Effector memory CD8-positive, alpha-beta T cell (primary cell): ENCODE data around the gene CDC14B.
"Not testable (repeated sequence)": the region's sequence is repeated elsewhere in the genome, so short reads cannot be mapped to it uniquely, and the experiment has no call there.

Source experiments
- ATAC-seq: fragments of 150-1000 bp; cut with Tn5 transposase; replicated peaks from 2 replicates; pipeline ENCODE4 v1.10.0; 2021; ENCODE audit warnings: mild to moderate bottlenecking, moderate library complexity
- DNase-seq, 3 experiments: peaks; one replicate each; pipeline ENCODE4 v3.0.0; 2021
- H3K27ac Mint-ChIP-seq, 2 donors: one replicate each; pipeline ENCODE4 v1.8.0; 2022; ENCODE audit warnings: mild to moderate bottlenecking in 2 of 2, mixed read lengths in 2 of 2, moderate library complexity in 2 of 2
- H3K27me3 Mint-ChIP-seq, 2 donors: one replicate each; pipeline ENCODE4 v1.8.0; 2022; ENCODE audit warnings: mixed read lengths in 2 of 2
- H3K36me3 Mint-ChIP-seq: one replicate; pipeline ENCODE4 v1.8.0; 2022; ENCODE audit warnings: mild to moderate bottlenecking, moderate library complexity, mixed read lengths; ENCODE audit not compliant: insufficient read depth
- H3K4me1 Mint-ChIP-seq, 2 donors: one replicate each; pipeline ENCODE4 v1.8.0; 2022; ENCODE audit warnings: low read depth in 2 of 2, mixed read lengths in 2 of 2
- H3K4me3 Mint-ChIP-seq, 2 donors: one replicate each; pipeline ENCODE4 v1.8.0; 2022; ENCODE audit warnings: mild to moderate bottlenecking in 2 of 2, mixed read lengths in 2 of 2, moderate library complexity in 2 of 2
- H3K9me3 Mint-ChIP-seq, 2 donors: one replicate each; pipeline ENCODE4 v1.8.0; 2022; ENCODE audit warnings: mixed read lengths in 2 of 2
- total RNA-seq, 9 experiments: gene quantifications; one replicate each; lab custom pipeline; 2026; lab: John Stamatoyannopoulos, UW

CDC14B gene
- total RNA-seq = 4.0 to 23.0 (median 7.5) reads per million in 9 experiments

DNA sequence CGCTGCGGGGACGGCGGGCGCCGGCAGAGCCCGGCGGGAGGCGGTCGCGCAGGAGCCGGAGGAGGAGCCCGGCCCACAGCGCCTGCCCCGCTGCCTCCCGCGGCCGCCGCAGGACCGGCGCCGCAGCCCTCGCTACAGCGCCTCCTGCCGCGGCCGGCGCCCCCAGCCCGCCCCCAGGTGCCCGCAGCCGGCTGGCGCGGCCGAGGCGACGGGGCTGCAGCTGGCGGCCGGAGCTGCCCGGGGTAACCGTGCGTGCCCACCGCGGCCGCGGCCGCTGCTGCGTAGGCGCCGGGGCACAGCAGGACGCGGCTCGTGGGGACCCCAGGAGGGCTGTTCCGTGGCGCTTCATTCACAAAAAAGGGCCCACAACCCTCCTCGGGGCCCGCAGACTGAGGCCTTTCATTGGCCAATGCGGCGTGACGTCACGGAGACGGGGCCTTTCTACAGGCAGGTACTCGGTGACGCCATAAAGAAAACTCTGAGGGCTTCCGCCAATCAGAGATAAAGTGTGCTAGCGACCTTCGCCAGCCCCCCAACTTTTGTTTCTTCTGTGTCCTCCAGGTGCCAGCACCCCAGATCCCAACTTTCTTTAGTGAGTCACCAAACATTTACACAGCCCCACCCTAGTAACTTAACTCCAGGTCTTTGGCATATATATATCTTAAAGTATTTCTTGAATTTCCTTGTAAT is at the start of gene CDC14B:
TSS of gene CDC14B (minus strand) at position 353 of the 690 bp plus-strand sequence. CDS start 465 bp downstream, outside the sequence.
- no peaks in the 10 kb centered on the region for H3K9me3 Mint-ChIP-seq
- H3K36me3 Mint-ChIP-seq = no peaks in the 10 kb centered on the region
- peaks cover 3 to 6% of the 10 kb centered on the region in 2 donors for H3K4me1 Mint-ChIP-seq
- H3K27me3 Mint-ChIP-seq = peaks cover 60 to 65% of the 10 kb centered on the region in 2 donors
- H3K27ac Mint-ChIP-seq = peak within 1 kb of the TSS in 1 of 2 donors; percentile 22
- peak; percentile 88 for ATAC-seq
- H3K4me3 Mint-ChIP-seq = peak within 1 kb of the TSS; percentile 70 to 71
- peak; percentile 33 to 35 (median 35) for DNase-seq

GRCh38 chr9:96668868-96669534 is 49.4 kb upstream of the CDC14B start:
- H3K27ac Mint-ChIP-seq = no peak overlapping the region
- DNase-seq (no peak), ATAC-seq (no peak)
- H3K9me3 Mint-ChIP-seq = no peaks in the 10 kb centered on the region
- no peaks in the 10 kb centered on the region for H3K36me3 Mint-ChIP-seq
- no peaks in the 10 kb centered on the region for H3K4me1 Mint-ChIP-seq
- no peak overlapping the region for H3K4me3 Mint-ChIP-seq
- peaks cover 0 to 42% of the 10 kb centered on the region in 2 donors for H3K27me3 Mint-ChIP-seq

- Mint-ChIP-seq H3K36me3 (no peaks in the 10 kb centered on the region), H3K27me3 (peaks cover 0 to 33% of the 10 kb centered on the region in 2 donors), H3K4me3 (no peak overlapping the region), H3K9me3 (no peaks in the 10 kb centered on the region), H3K4me1 (no peaks in the 10 kb centered on the region), H3K27ac (no peak overlapping the region)
- DNase-seq (no peak), ATAC-seq (no peak)
Measured at GRCh38 chr9:96667363-96667728, 47.7 kb upstream of the CDC14B start.

DNA sequence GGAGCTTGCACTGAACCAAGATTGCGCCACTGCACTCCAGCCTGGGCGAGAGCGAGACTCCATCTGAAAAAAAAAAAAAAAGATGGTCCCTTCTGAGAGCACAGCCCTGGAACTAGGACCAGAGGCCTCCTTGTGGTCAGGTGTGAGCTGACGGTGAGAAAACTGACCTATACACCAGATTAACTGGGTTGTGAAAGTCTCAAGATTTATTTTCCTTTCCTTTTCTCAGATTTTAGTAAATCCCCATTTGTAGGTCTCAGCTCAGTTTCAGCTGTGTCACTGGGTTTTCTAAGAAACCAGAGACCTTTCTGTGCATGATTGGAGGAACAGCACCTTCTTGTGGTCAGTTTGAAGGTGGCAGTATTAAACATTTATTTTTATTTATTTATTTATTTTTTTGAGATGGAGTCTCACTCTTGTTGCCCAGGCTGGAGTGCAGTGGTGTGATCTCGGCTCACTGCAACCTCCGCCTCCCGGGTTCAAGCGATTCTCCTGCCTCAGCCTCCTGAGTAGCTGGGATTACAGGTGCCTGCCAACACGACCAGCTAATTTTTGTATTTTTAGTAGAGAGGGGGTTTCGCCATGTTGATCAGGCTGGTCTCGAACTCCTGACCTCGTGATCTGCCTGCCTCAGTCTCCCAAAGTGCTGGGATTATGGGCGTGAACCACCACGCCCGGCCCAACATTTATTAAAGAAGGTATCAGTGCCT is 47.2 kb upstream of the CDC14B start:
- ATAC-seq = peak; percentile 66
- H3K4me1 Mint-ChIP-seq, H3K9me3 Mint-ChIP-seq, H3K27ac Mint-ChIP-seq, H3K36me3 Mint-ChIP-seq, H3K4me3 Mint-ChIP-seq: not testable (repeated sequence)
- peak in 1 of 3 experiments; percentile 18 for DNase-seq
- peaks cover 0 to 29% of the 10 kb centered on the region in 2 donors for H3K27me3 Mint-ChIP-seq

DNA sequence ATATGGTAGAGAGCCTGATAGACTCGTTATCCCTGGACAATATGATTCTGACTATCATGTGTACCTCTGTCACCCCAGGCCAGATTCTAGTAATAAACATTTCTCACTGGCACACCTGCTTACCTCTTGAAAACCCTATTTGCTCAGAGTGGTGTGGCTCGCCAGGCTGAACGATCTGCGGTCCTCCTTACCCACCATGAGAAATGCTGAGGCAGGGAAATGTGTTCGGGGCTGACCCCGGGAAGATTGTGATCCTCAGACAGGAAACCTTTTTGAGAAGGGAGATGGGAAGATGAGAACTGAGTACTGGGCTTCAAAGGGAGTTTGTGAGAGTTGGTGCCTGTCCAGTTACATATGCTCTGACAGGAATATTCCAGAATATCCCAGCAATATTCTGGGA is 46.1 kb upstream of the CDC14B start:
- H3K4me1 Mint-ChIP-seq = no peaks in the 10 kb centered on the region
- peaks cover 0 to 26% of the 10 kb centered on the region in 2 donors for H3K27me3 Mint-ChIP-seq
- DNase-seq = no peak
- H3K9me3 Mint-ChIP-seq = no peaks in the 10 kb centered on the region
- ATAC-seq = no peak
- H3K36me3 Mint-ChIP-seq = no peaks in the 10 kb centered on the region
- H3K4me3 Mint-ChIP-seq = no peak overlapping the region
- no peak overlapping the region for H3K27ac Mint-ChIP-seq

GRCh38 chr9:96663506-96664120 is 44.0 kb upstream of the CDC14B start:
- no peak for ATAC-seq
- H3K4me3 Mint-ChIP-seq = no peak overlapping the region
- H3K36me3 Mint-ChIP-seq = no peaks in the 10 kb centered on the region

GRCh38 chr9:96661711-96662110 is 42.1 kb upstream of the CDC14B start:
- DNase-seq (no peak), ATAC-seq (no peak)
- Mint-ChIP-seq H3K4me1 (no peaks in the 10 kb centered on the region), H3K4me3 (no peak overlapping the region), H3K27ac (no peak overlapping the region), H3K36me3 (peaks cover under 1% of the 10 kb centered on the region), H3K27me3 (peaks cover 0 to 9% of the 10 kb centered on the region in 2 donors), H3K9me3 (no peaks in the 10 kb centered on the region)

More at GRCh38 chr9:96663506-96664120, 44.0 kb upstream of the CDC14B start:
- H3K4me1 Mint-ChIP-seq = no peaks in the 10 kb centered on the region
- no peaks in the 10 kb centered on the region for H3K9me3 Mint-ChIP-seq
- DNase-seq = no peak
- H3K27me3 Mint-ChIP-seq = peaks cover 0 to 14% of the 10 kb centered on the region in 2 donors
- H3K27ac Mint-ChIP-seq = no peak overlapping the region

DNA sequence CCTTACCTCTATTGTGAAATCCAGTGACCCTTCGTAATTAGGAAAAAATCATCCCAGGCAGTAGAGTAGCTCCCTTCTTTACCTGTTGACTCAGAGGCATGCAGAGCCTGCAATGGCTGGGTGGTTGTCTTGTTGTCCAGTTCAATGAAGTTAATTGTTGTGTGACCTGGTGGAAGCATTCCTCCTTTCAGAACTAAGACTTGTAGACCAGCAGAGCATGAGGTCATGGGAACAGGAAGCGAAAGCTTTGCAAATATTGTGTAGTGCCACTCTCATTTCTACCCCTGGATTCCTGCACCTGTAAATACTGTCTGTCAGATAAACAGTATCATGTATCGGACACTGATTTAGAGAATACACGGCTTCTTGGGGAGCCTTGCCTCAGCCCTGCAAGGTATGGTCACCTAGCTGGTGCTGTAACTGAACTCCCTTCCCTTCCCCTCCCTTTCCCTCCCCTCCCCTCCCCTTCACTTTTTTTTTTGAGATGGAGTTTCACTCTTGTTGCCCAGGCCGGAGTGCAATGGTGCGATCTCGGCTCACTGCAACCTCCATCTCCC is 41.1 kb upstream of the CDC14B start:
- H3K4me1 Mint-ChIP-seq = peaks cover 4% of the 10 kb centered on the region in 2 donors
- H3K4me3 Mint-ChIP-seq = no peak overlapping the region
- no peak overlapping the region for H3K27ac Mint-ChIP-seq
- no peaks in the 10 kb centered on the region for H3K9me3 Mint-ChIP-seq
- peaks cover 0 to 4% of the 10 kb centered on the region in 2 donors for H3K27me3 Mint-ChIP-seq
- H3K36me3 Mint-ChIP-seq = peaks cover 9% of the 10 kb centered on the region
- ATAC-seq (no peak), DNase-seq (no peak)

DNA sequence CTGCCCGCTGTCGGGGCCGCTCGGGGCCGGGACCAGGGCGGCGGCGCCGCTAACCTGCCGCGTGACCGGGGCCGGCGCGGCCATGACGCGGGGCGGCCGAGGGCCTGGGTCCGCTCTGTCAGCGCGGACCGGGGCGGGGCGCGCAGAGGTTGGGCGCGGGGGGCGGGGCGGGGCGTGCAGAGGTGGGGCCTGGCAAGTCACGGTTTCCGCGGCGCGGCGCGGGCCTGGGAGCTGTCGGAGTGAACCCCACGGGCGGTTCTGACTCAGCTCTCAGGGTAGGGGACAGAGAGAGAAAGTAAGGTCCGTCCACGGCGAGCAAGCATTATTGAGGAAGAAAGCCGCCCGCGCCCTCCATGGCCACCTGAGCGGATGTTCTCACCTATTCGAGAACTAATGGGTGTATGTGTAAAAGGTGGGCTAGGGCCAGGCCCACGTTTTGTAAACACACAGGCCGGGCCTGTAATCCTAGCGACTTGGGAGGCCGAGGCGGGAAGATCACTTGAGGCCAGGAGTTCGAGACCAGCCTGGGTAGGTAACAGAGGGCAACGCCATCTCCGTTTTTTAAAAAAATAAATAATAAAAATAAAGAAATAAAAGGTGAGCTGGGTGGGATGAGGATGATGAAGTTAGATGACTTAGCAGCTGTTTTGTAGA is 35.7 kb upstream of the CDC14B start, which contains the start of gene PRXL2C:
TSS of gene PRXL2C (minus strand) at position 120 of the 654 bp plus-strand sequence. CDS start at position 84, 36 bp downstream.
- Mint-ChIP-seq H3K27ac (peak within 1 kb of the TSS; percentile 97 to 100), H3K4me1 (peaks cover 15 to 21% of the 10 kb centered on the region in 2 donors), H3K4me3 (peak within 1 kb of the TSS; percentile 90 to 95), H3K27me3 (no peaks in the 10 kb centered on the region), H3K36me3 (peaks cover 25% of the 10 kb centered on the region), H3K9me3 (no peaks in the 10 kb centered on the region)
- peak; percentile 68 to 70 (median 69) for DNase-seq
- ATAC-seq = peak; percentile 67

DNA sequence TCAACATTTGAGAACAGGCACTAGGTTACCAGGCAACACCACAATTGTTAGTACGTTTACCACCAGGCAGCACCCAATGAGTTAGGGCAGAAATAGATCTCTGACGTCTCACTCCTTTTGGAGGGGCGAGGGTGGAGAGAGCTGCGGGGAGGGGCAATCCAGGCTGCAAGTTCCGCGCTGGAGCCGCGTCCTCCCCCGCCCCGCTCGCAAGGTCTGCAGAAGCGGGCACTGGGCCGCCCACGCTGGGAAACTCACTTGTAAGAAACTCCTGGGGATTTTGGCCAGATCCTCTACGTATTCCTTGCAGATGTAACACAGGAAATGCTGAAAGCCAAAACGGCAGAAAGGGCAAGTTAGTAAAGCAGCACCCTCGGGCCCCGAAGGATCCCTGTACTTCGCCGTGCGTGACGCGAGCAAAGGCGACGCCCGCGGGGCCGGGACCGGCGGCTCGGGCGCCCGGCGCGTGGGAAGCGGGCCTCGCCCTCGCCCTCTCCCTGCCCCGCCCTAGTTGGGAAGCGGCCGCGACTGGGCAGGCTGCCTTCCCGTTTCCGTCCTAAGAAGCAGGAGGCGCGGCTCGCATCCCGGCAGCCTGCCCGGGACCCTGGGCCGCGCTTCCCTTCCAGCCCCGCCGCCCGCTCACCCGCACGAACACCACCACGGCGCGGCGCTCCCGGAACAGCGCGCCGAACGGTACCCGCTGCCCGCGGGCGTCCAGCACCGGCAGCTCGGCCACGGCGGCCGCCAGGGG is 35.0 kb upstream of the CDC14B start:
- ATAC-seq = peak; percentile 84
- peak overlapping the region; percentile 90 to 95 for H3K4me3 Mint-ChIP-seq
- peak overlapping the region; percentile 97 to 100 for H3K27ac Mint-ChIP-seq
- no peaks in the 10 kb centered on the region for H3K27me3 Mint-ChIP-seq
- H3K4me1 Mint-ChIP-seq = peaks cover 15 to 21% of the 10 kb centered on the region in 2 donors
- H3K36me3 Mint-ChIP-seq = peaks cover 32% of the 10 kb centered on the region
- DNase-seq = peak; percentile 80 to 85 (median 83)
- H3K9me3 Mint-ChIP-seq = no peaks in the 10 kb centered on the region

DNA sequence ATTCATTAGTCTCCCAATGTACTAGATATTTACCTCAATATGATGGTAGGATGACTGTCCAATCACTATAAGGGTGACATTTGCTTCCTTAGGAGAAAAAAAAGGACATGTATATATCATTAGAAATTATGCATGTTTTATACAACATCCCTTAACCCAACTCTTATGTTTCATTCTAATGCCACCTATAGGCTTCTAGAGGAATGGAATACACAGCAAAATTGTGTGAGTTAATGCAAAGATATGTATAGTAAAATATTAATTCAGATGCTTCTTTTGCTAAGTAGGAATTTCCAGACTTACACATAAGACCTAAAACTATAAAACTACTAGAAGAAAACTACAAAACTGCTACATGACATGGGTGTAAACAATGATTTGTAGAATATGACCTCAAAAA is 32.0 kb upstream of the CDC14B start:
- H3K4me3 Mint-ChIP-seq = no peak overlapping the region
- H3K4me1 Mint-ChIP-seq = peaks cover 15 to 21% of the 10 kb centered on the region in 2 donors
- peak overlapping the region; percentile 97 to 100 for H3K27ac Mint-ChIP-seq

More for the DNA sequence above, 32.0 kb upstream of the CDC14B start:
- H3K36me3 Mint-ChIP-seq = peaks cover 48% of the 10 kb centered on the region
- DNase-seq (no peak), ATAC-seq (no peak)
- no peaks in the 10 kb centered on the region for H3K27me3 Mint-ChIP-seq
- no peaks in the 10 kb centered on the region for H3K9me3 Mint-ChIP-seq
